Activated CD8-positive, alpha-beta memory T cell treated with anti-CD3 and anti-CD28 coated beads, Interleukin-2, amount 50 U/mL, for 4 hours (primary cell): ENCODE data around the gene TRAF1.

Experiments
- DNase-seq: peaks from one replicate; pipeline ENCODE4 v3.0.0-alpha.2; 2020

The TRAF1 gene

GRCh38 chr9:120885457-120885856, 41.1 kb downstream of the TRAF1 start:
- DNase-seq, result no peak

- DNase-seq, result no peak
Observed at GRCh38 chr9:120883608-120883996, 43.0 kb downstream of the TRAF1 start.

- no peak for DNase-seq
Observed at GRCh38 chr9:120882935-120883607, 43.5 kb downstream of the TRAF1 start.

- no peak for DNase-seq
Observed at GRCh38 chr9:120879446-120879845, 47.1 kb downstream of the TRAF1 start.

GRCh38 chr9:120878188-120879130, 48.1 kb downstream of the TRAF1 start:
- DNase-seq, result no peak

GRCh38 chr9:120877276-120878034, 49.1 kb downstream of the TRAF1 start:
- peak; percentile 58 for DNase-seq

- DNase-seq, result no peak
Observed at GRCh38 chr9:120876842-120877240, 49.8 kb downstream of the TRAF1 start, which contains the start of gene PHF19. Gene PHF19, minus strand, starts transcription at chr9:120877188. Its CDS starts 2,447 bp downstream, at chr9:120874741.

GRCh38 chr9:120875954-120876841, 50.4 kb downstream of the TRAF1 start:
- peak; percentile 78 for DNase-seq

GRCh38 chr9:120875643-120875953, 51.0 kb downstream of the TRAF1 start:
- no peak for DNase-seq

GRCh38 chr9:120875195-120875565, 51.4 kb downstream of the TRAF1 start:
- no peak for DNase-seq

GRCh38 chr9:120874226-120875194, 52.1 kb downstream of the TRAF1 start:
- no peak for DNase-seq

GRCh38 chr9:120873512-120873911, 53.1 kb downstream of the TRAF1 start:
- DNase-seq, result no peak

GRCh38 chr9:120872791-120873502, 53.6 kb downstream of the TRAF1 start:
- DNase-seq, result no peak

- DNase-seq, result no peak
Observed at GRCh38 chr9:120870206-120870605, 56.4 kb downstream of the TRAF1 start.

- no peak for DNase-seq
Observed at GRCh38 chr9:120869726-120870125, 56.9 kb downstream of the TRAF1 start.

GRCh38 chr9:120869360-120869687, 57.3 kb downstream of the TRAF1 start:
- DNase-seq, result no peak

- peak; percentile 97 for DNase-seq
Observed at GRCh38 chr9:120868676-120869359, 57.8 kb downstream of the TRAF1 start.

- DNase-seq, result no peak
Observed at GRCh38 chr9:120868339-120868675, 58.3 kb downstream of the TRAF1 start.

GRCh38 chr9:120867676-120868338, 58.8 kb downstream of the TRAF1 start:
- DNase-seq, result no peak

- no peak for DNase-seq
Observed at GRCh38 chr9:120866651-120867050, 59.9 kb downstream of the TRAF1 start.
